ENCODE results near the gene SNX21.
"Not testable (repeated sequence)": the region's sequence is repeated elsewhere in the genome, so short reads cannot be mapped to it uniquely, and the experiment has no call there.

SNX21 gene, protein sequence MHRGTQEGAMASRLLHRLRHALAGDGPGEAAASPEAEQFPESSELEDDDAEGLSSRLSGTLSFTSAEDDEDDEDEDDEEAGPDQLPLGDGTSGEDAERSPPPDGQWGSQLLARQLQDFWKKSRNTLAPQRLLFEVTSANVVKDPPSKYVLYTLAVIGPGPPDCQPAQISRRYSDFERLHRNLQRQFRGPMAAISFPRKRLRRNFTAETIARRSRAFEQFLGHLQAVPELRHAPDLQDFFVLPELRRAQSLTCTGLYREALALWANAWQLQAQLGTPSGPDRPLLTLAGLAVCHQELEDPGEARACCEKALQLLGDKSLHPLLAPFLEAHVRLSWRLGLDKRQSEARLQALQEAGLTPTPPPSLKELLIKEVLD

DNA sequence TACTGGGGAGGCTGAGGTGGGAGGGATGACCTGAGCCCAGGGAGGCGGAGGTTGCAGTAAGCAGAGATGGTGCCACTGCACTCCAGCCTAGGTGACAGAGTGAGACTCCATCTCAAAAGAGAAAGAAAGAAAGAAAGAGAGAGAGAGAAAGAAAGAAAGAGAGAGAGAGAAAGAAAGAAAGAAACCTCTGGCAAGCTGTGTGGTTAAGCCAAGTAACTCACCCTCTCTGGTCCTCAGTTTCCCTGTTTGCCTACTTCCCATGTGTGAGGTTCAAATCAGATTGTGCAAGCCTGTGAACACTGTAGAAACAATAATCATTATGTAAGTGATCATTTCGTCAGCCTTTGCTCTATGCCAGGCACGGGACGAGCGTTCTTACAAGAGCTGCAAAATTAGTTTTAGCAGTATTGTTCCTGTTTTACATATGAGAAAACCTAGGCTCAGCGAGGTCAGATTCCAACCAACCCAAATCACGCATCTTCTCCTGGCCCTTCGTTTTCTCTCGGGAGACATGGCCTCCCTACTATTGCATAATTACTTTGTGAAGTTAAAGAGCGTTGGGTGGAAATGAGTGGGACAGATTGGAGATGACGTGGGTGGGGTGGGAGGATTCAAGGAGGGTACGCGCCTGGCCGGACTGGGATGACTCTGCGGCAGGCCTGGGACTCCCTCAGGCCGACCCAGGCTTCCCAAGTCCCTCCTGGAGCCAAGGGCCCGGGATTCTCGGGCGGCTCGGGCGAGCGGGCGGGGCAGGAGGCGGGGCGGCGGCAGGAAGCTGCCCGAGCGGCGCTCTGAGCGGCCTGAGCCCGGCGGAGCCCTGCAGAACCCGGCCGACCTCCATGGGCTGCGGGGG lies at the start of gene SNX21:
Gene SNX21, plus strand, starts transcription at position 770 of the 853 bp plus-strand sequence. CDS start 121 bp downstream, outside the sequence.
- peak; percentile 65 for FAIRE-seq
- DNase-seq (ENCODE audit: insufficient read length, low spot score): peak; percentile 98

DNA sequence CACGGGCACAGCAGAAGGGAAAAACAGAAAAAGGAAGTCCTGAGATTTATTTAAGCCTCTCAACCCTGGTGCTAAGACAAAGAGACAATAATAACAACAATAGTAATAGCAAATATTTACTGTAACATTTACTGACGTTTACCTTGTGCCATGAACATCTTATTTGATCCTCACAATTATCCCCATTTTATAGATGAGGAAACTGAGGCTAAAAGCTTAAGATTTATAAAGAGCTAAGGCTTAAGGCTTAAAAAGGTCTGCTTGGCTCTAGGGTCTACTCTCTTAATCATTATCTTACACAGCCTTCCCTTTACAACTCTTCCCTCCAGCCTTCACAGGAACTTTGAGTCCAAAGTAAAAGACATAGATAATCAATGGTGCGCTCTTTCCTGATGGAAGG lies 45.2 kb upstream of the SNX21 start:
- FAIRE-seq (no peak), DNase-seq (ENCODE audit: insufficient read length, low spot score) (no peak)

DNA sequence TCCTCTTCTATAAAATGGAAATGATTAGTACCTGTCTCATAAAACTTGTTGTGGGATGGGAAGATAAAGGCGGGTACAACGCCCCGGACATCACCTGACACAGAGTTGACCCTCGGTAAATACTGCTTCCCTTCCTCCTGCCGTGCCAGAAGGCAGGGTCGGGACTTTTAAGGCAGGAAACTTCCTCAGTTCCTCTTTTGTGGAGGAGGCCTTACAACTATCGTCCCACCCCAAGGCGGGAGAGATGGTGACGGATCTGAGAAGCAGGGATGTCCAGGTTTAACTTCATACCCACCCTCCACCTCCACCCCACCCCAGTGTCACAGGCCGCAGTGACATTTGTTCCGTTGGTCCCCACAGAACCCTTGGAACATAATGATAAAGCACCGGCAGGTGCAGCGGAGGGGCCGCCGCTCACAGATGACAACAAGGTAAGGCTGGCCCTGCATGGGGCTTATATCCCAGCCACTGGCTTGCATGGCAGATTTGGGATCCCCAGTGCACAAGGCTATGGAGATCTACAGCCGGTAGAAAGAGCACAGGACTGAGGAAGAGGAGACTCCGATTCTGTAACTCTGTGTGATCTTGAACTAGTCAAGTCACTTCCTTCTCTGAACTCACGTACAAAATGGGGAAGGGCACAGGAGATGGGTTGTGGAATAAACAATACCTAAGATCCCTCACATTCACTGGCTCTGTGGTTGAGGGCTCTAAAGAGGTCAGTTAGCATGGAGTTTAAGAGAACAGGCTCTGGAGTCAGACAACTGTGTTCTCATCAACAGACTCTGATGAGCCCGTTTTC lies 41.1 kb upstream of the SNX21 start:
- peak; percentile 40 for FAIRE-seq
- DNase-seq (ENCODE audit: insufficient read length, low spot score): no peak

DNA sequence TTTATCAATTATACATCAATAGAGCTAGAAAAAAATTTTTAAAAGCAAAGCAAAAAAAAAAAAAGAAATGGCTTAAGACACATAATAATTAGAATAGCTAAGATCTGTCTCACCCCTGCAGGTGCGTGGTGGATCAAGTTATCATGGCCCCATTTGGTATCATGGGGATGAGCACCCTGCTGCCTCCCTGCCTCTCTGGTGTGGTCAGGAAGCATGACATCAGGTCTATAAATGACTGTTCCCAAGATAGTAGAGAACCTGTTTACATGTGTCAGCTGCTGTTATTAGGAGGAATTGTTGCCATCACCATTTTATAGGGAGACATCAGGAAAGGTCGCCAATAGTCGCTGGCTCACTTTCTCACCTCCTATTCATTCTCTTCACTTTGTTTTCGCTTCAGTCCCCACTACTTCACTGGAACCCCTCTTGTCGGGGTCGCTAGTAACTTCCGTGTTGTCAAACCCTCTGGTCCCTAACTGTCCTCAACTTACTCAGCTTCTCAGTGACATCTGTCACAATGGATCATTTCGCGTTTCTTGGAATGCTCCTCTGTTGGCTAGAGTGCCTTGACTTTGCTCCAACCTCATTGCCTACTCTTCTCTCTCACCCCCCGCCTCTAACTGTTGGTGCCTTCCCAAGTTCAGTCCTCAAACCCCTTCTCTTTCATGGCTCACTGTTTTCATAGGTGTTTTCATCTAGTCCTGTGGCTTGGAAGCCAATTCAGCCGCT lies 37.1 kb upstream of the SNX21 start:
- no peak for FAIRE-seq
- no peak for DNase-seq (ENCODE audit: insufficient read length, low spot score)

DNA sequence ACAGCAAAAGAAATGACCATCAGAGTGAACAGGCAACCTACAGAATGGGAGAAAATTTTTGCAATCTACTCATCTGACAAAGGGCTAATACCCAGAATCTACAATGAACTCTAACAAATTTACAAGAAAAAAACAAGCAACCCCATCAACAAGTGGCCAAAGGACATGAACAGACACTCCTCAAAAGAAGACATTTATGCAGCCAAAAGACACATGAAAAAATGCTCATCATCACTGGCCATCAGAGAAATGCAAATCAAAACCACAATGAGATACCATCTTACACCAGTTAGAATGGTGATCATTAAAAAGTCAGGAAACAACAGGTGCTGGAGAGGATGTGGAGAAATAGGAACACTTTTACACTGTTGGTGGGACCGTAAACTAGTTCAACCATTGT lies 36.1 kb upstream of the SNX21 start:
- DNase-seq (ENCODE audit: insufficient read length, low spot score); FAIRE-seq: not testable (repeated sequence)

DNA sequence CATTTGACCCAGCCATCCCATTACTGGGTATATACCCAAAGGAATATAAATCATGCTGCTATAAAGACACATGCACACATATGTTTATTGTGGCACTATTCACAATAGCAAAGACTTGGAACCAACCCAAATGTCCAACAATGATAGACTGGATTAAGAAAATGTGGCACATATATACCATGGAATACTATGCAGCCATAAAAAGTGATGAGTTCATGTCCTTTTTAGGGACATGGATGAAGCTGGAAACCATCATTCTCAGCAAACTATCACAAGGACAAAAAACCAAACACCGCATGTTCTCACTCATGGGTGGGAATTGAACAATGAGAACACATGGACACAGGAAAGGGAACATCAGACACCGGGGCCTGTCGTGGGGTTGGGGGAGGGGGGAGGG lies 35.6 kb upstream of the SNX21 start:
- DNase-seq (ENCODE audit: insufficient read length, low spot score); FAIRE-seq: not testable (repeated sequence)

DNA sequence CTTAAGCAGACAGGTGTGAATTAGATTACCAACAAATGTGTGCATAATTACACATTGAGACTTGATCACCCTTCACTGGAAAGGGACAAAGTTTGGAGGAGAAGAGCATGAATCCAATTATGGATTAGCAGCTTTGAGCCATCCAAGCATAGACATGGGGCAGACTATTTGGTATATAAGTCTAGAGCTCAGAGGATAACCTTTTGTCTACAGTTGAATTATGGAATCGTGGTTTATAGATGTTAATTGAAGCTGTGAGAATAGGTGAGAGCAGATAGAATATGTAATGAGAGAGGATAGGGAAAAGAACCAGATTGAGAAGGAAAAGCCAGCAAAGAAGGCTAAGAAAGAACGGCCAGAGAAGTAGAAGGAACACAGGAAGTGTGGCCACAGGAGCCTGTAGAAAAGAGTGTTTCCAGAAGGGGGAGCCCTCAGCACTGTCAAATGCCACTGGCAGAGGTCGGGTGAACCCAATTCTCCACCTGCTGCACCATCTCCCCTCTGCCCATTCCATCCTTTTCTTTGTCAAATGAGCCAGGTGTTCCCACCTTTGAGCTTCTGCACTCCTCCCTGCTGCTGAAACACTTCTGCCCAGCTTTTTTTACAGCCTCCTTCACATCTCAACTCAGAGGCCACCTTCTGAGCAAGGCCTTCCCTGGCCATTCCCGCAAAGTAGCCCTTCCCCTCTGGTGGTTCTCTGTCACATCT lies 34.5 kb upstream of the SNX21 start:
- peak; percentile 85 for DNase-seq (ENCODE audit: insufficient read length, low spot score)
- FAIRE-seq: peak; percentile 71

DNA sequence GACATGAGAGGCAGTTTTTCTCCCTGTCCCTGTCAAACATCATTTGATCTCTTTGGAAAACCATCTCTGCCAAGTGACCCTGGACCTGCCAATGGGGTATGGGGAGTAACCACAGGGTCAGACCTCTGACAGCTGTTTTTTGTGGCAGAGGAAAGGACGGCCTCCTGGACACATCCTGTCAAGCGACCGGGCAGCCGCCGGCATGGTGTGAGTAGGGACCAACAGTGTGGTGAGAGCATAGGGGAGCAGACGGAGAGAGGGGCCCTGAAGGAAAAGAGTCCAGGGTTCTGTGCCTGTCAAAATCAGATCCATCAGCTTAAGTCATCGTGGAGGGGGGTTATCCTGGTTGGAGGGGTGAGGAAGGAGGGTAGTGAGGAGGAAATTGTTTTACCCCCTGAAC lies 31.7 kb upstream of the SNX21 start:
- DNase-seq (ENCODE audit: insufficient read length, low spot score) (no peak), FAIRE-seq (no peak)

DNA sequence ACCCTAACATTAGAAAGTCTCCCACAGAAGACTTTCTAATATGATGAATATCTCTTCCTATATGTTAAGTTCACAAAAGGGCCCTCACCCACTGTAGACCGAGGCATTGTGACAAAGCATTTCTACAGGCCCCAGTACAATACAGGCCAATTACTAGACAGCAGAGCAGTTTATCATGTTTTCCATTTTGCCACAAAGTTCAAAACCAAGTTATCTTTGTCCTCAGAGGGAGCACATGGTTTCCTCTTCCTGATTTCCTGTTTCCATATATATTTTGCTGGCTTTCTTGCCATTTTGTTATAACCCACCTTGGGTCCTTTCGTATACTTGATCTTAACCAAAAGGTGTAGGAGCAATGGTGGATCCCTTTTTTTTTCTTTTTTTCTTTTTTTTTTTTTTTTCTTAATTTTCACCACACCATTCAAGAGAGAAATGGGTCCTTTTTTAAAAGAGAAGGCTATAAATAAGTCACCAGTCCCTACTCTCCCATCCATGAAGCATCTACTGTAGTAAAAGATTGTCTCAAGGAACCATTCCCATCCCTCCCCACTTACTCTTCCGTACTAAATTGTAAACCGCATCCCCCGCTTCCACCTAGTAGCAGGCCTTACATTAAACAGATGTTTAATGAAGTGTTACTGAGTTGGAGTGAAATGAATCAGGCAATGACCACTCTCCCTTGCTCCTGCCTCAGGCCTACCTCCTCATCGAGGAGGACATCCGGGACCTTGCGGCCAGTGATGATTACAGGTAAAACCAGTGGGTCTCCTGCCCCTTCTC lies 23.2 kb upstream of the SNX21 start:
- FAIRE-seq: no peak

DNA sequence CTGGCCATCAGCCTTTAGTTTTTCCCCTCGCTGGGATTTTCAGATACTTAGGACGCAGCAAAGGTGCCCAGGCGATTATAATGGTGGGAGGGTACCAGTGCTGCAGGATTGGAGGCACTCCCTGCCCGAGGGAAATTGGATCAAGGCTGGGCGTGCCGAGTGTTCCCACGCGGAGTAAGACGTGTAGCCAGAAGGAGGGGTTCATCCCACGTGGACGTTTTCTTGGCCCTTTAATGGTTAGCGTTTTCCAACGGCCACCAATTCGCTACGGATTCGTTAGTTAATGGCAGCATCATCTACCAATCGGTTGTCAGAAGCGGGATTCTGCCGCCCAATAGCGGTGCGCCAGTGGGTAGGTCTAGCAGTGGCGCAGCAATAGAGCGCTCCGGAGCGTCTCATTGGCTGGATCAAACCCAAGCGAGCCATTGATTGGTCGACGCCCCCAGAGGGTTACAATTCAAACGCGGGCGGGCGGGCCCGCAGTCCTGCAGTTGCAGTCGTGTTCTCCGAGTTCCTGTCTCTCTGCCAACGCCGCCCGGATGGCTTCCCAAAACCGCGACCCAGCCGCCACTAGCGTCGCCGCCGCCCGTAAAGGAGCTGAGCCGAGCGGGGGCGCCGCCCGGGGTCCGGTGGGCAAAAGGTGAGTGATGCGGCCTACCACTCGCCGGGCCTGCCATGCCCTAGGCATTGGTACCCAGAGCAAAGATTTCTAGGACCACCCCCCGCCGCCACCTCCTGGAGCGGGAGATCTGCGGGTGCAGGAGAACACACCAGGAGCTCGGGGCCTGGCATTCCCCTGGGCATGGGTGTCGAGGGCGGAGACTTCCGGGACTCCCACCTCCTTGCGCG lies 21.2 kb upstream of the SNX21 start, which contains the start of gene UBE2C:
Gene UBE2C, plus strand, starts transcription at position 488 of the 849 bp plus-strand sequence. Its CDS starts 52 bp downstream, at position 540.
- peak; percentile 100 for DNase-seq (ENCODE audit: insufficient read length, low spot score)
- peak; percentile 100 for FAIRE-seq

More for the DNA sequence above, 23.2 kb upstream of the SNX21 start:
- DNase-seq (ENCODE audit: insufficient read length, low spot score): no peak

DNA sequence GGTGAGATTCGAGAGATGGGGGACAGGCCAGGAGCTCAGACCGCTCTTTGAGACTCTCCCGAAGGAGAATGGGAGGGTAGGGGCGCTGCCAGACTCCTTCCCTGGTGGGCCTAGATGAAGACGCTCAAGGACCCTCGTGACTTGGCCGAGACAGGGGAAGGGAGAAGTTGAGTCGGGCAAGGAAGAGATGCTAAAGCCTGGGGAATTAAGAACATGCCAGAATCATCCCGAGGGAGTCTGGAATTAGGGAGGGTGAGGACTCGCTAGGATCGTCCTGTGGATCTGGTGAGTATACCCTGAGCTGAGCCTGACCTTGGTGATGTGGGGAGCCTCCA lies 20.6 kb upstream of the SNX21 start:
- DNase-seq (ENCODE audit: insufficient read length, low spot score) (no peak), FAIRE-seq (no peak)

DNA sequence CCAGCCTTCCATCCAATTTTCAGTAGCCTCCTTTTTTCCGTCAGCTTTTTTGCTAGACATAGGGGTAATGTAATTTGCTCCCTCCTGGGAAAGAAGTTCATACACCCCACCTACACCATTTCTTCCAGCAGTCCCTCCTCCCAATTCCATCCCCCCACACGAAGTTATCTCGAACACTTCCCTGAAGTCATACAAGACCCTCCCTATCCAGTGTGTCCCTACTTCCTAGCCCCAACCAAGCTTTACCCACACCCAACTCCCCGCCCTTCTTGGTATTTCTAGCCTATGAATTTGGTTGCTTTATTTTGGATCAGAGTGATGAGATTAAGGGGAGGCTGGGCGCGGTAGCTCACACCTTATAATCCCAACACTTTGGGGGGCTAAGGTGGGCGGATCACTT lies 20.1 kb upstream of the SNX21 start:
- no peak for DNase-seq (ENCODE audit: insufficient read length, low spot score)
- peak; percentile 33 for FAIRE-seq

DNA sequence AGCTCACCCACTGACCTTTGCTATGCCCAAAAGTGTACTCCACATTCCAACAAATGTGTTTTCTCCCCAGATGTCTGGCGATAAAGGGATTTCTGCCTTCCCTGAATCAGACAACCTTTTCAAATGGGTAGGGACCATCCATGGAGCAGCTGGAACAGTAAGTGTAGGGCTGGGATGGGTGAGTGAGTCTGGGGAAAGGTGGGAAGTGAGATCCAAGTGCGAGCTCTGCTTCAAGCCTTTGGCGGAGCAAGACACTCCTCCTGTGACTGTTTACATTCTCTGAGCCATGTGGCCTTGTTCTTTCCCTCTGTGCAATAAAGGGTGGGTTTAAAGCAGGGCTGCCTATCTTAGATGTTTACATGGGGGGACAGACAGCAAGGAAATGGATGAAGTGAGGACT lies 19.3 kb upstream of the SNX21 start:
- FAIRE-seq (no peak), DNase-seq (ENCODE audit: insufficient read length, low spot score) (no peak)

DNA sequence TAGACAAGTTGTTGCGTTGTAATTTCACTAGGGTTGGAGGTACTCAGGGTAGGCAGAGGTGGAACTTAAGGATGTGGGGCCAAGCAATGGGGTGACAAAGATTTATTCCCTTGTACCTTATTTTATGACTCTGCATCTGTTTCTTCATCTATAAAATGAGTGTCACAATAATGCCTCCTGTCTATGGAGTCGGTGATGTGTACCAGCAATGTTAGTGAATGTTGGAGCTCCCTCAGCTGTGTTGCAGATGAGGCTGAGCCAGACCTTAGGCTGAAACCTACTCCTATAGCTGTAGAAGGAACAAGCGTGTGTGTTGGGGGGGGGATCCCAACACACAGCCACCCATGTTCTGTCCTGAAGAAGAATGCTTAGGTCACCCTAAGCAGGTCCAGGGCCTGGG lies 16.6 kb upstream of the SNX21 start:
- FAIRE-seq (peak; percentile 82), DNase-seq (ENCODE audit: insufficient read length, low spot score) (no peak)

DNA sequence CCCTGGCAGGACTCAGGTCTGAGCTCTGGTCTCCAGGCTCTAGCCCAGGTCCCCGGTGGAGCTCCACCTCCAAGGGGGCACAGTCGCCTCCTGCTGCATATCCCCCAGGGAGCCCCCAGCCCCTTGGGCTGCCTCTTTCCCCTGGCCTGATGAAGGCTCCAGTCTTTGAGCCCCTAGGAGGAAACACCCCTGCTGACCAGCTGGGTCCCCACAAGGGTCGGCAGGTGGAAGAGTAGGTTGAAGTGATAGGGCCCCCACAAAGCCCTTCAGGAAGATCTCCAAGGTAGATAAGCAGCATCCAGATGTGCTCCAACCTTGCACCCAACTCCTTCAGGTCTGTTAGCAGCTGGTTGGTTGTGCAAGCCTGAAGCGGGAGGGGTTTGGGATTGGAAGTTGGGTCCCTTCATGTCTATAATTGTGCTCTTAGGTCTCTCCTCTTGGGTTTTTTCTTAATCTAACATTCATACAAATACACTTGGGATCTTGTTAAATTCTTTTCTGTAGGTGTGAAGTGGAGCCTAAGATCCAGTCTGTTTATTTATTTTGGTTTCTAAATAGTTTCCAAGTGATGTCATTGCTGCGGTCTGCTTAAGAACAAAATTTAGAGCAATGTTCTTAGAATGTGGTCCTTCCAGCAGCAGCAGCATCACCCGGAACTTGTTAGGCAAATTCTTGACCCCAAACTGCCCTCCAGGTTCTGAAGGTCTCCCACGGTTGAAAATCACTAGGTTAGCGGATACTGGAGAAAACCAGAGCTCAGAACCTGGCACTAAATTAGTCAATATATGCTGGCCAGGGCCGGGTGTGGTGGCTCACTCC lies 16.0 kb upstream of the SNX21 start:
- DNase-seq (ENCODE audit: insufficient read length, low spot score) (peak; percentile 79), FAIRE-seq (peak; percentile 69)

DNA sequence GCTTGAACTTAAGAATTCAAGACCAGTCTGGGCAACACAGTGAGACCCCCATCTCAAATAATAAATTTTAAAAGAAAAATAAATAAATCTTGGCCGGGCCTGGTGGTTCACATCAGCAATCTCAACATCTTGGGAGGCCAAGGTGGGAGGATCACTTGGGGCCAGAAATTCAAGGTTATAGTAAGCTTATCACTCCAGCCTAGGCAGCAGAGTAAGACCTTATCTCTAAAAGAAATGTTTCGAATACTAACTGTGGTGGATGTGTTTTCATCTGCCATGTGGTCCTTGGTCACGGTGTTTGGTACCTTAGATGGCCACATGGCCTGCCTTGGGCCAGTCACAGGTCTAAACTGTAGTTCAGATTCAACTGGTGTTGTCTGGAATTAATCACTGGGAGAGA lies 15.4 kb upstream of the SNX21 start:
- DNase-seq (ENCODE audit: insufficient read length, low spot score): no peak

DNA sequence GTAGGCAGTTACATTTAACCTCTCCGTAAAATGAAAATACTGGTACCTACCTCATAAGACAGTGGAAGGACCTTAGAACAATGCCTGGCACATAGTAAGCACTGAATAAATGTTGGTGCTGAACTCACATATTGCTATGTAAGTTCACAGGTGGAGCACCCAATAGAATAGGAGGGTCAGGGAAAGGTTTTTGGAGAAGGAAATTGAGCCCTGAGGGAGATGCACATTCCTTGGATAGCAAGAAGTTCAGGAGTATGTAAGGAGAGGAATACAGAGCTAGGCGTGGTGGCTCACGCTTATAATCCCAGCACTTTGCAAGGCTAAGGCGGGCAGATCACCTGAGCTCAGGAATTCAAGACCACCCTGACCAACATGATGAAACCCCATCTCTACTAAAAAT lies 14.1 kb upstream of the SNX21 start:
- DNase-seq (ENCODE audit: insufficient read length, low spot score) (no peak), FAIRE-seq (peak; percentile 64)

More for the DNA sequence above, 15.4 kb upstream of the SNX21 start:
- peak; percentile 80 for FAIRE-seq

Data from HTR-8/SVneo (cell line).